Measurements from ENCODE around the gene PNRC1. TPM values are rescaled to one million over a fixed set of nuclear protein-coding genes. Genes with fewer than 3 reads are reported as not detected.
A peak's percentile ranks its signal among the peaks of the same experiment; 100 is the strongest.

PNRC1 gene
- total RNA-seq, 1 donor from 2014 or later, result 93.2 TPM

- no peak for FAIRE-seq
- no peaks in the 10 kb centered on the region for H3K36me3 Mint-ChIP-seq (ENCODE audit: low read depth, unreplicated experiment)
- peaks cover 5% of the 10 kb centered on the region for H3K4me1 Mint-ChIP-seq (ENCODE audit: low read depth, unreplicated experiment)
- Histone ChIP-seq H3K36me3 (ENCODE audit: insufficient read depth, low read length) (no peaks in the 10 kb centered on the region), H3K9me3 (ENCODE audit: insufficient read depth, low read depth, low read length) (no peaks in the 10 kb centered on the region), H4K20me1 (ENCODE audit: insufficient read depth, low read length) (no peaks in the 10 kb centered on the region), H3K79me2 (ENCODE audit: insufficient read depth, low read length) (no peaks in the 10 kb centered on the region), H3K4me1 (ENCODE audit: insufficient read depth, low read length) (peaks cover 4% of the 10 kb centered on the region), H3K4me3 (ENCODE audit: insufficient read depth, low read depth, low read length) (no peak overlapping the region), H3K27me3 (ENCODE audit: insufficient read depth, low read length) (no peaks in the 10 kb centered on the region), H3K4me2 (ENCODE audit: low read length) (no peak overlapping the region), H2AFZ (ENCODE audit: low read depth, low read length) (no peak overlapping the region), H3K27ac (ENCODE audit: low read depth, low read length) (no peak overlapping the region), H3K9ac (ENCODE audit: low read length) (no peak overlapping the region)
- DNase-seq (ENCODE audit: low read depth), result no peak
- H3K9me3 Mint-ChIP-seq (ENCODE audit: unreplicated experiment), result no peaks in the 10 kb centered on the region
- TF ChIP-seq EZH2 (IDR thresholded peaks at IDR 0.05; ENCODE audit: insufficient read depth, low read length) (no peak), CTCF (IDR thresholded peaks at IDR 0.05; ENCODE audit: insufficient read depth, low read depth, low read length) (no peak)
- H3K27ac Mint-ChIP-seq (ENCODE audit: unreplicated experiment), result no peak overlapping the region
- H3K4me3 Mint-ChIP-seq (ENCODE audit: unreplicated experiment), result peak overlapping the region; percentile 79
- H3K27me3 Mint-ChIP-seq (ENCODE audit: low read depth, unreplicated experiment), result no peaks in the 10 kb centered on the region
These were observed 38.4 kb downstream of the PNRC1 start for GRCh38 chr6:89118931-89119330.

- Histone ChIP-seq H3K4me3 (ENCODE audit: insufficient read depth, low read depth, low read length) (no peak overlapping the region), H3K9ac (ENCODE audit: low read length) (no peak overlapping the region), H3K27ac (ENCODE audit: low read depth, low read length) (no peak overlapping the region), H3K36me3 (ENCODE audit: insufficient read depth, low read length) (no peaks in the 10 kb centered on the region), H4K20me1 (ENCODE audit: insufficient read depth, low read length) (no peaks in the 10 kb centered on the region), H3K4me2 (ENCODE audit: low read length) (no peak overlapping the region), H3K27me3 (ENCODE audit: insufficient read depth, low read length) (no peaks in the 10 kb centered on the region), H3K4me1 (ENCODE audit: insufficient read depth, low read length) (peaks cover 4% of the 10 kb centered on the region), H3K79me2 (ENCODE audit: insufficient read depth, low read length) (no peaks in the 10 kb centered on the region), H2AFZ (ENCODE audit: low read depth, low read length) (no peak overlapping the region), H3K9me3 (ENCODE audit: insufficient read depth, low read depth, low read length) (no peaks in the 10 kb centered on the region)
- Mint-ChIP-seq H3K36me3 (ENCODE audit: low read depth, unreplicated experiment) (no peaks in the 10 kb centered on the region), H3K4me3 (ENCODE audit: unreplicated experiment) (no peak overlapping the region), H3K9me3 (ENCODE audit: unreplicated experiment) (no peaks in the 10 kb centered on the region), H3K27ac (ENCODE audit: unreplicated experiment) (no peak overlapping the region), H3K4me1 (ENCODE audit: low read depth, unreplicated experiment) (peaks cover 5% of the 10 kb centered on the region), H3K27me3 (ENCODE audit: low read depth, unreplicated experiment) (no peaks in the 10 kb centered on the region)
- TF ChIP-seq CTCF (IDR thresholded peaks at IDR 0.05; ENCODE audit: insufficient read depth, low read depth, low read length) (no peak), EZH2 (IDR thresholded peaks at IDR 0.05; ENCODE audit: insufficient read depth, low read length) (no peak)
- no peak for FAIRE-seq
- peak; percentile 31 for DNase-seq (ENCODE audit: low read depth)
These were observed 39.8 kb downstream of the PNRC1 start for GRCh38 chr6:89120371-89120770.

GRCh38 chr6:89121934-89122333 lies 41.4 kb downstream of the PNRC1 start:
- no peak overlapping the region for H3K4me2 ChIP-seq (ENCODE audit: low read length)
- no peak for DNase-seq (ENCODE audit: low read depth)
- H3K27me3 ChIP-seq (ENCODE audit: insufficient read depth, low read length), result no peaks in the 10 kb centered on the region
- Mint-ChIP-seq H3K36me3 (ENCODE audit: low read depth, unreplicated experiment) (no peaks in the 10 kb centered on the region), H3K4me3 (ENCODE audit: unreplicated experiment) (no peak overlapping the region), H3K4me1 (ENCODE audit: low read depth, unreplicated experiment) (peaks cover 4% of the 10 kb centered on the region), H3K9me3 (ENCODE audit: unreplicated experiment) (no peaks in the 10 kb centered on the region), H3K27me3 (ENCODE audit: low read depth, unreplicated experiment) (no peaks in the 10 kb centered on the region), H3K27ac (ENCODE audit: unreplicated experiment) (peak overlapping the region; percentile 24)
- no peaks in the 10 kb centered on the region for H3K9me3 ChIP-seq (ENCODE audit: insufficient read depth, low read depth, low read length)
- H3K27ac ChIP-seq (ENCODE audit: low read depth, low read length), result no peak overlapping the region
- no peaks in the 10 kb centered on the region for H3K79me2 ChIP-seq (ENCODE audit: insufficient read depth, low read length)
- H3K9ac ChIP-seq (ENCODE audit: low read length), result no peak overlapping the region
- no peaks in the 10 kb centered on the region for H4K20me1 ChIP-seq (ENCODE audit: insufficient read depth, low read length)
- no peak overlapping the region for H3K4me3 ChIP-seq (ENCODE audit: insufficient read depth, low read depth, low read length)
- no peaks in the 10 kb centered on the region for H3K36me3 ChIP-seq (ENCODE audit: insufficient read depth, low read length)
- H2AFZ ChIP-seq (ENCODE audit: low read depth, low read length), result no peak overlapping the region
- no peak for FAIRE-seq
- peaks cover 4% of the 10 kb centered on the region for H3K4me1 ChIP-seq (ENCODE audit: insufficient read depth, low read length)
- TF ChIP-seq CTCF (IDR thresholded peaks at IDR 0.05; ENCODE audit: insufficient read depth, low read depth, low read length), result no peak
- TF ChIP-seq EZH2 (IDR thresholded peaks at IDR 0.05; ENCODE audit: insufficient read depth, low read length), result no peak

All from astrocyte (in vitro differentiated cells and primary cell).